Measurements from ENCODE around the gene SLC19A2.

SLC19A2 gene

GRCh38 chr1:169497317-169497716 is 11.6 kb upstream of the SLC19A2 start:
- ATAC-seq: no peak
- TF ChIP-seq ARNTL (CRISPR knock-in tag; IDR thresholded peaks at IDR 0.05; ENCODE audit: borderline replicate concordance, low read depth): no peak
- no peak for TF ChIP-seq CSRNP3 (CRISPR knock-in tag; IDR thresholded peaks at IDR 0.05)
- TF ChIP-seq CREB5 (CRISPR knock-in tag; IDR thresholded peaks at IDR 0.05; ENCODE audit: low read depth): no peak
- no peak for TF ChIP-seq ZNF565 (CRISPR knock-in tag; conservative IDR thresholded peaks at IDR 0.05; ENCODE audit: low read depth)
- no peak for TF ChIP-seq OSR1 (CRISPR knock-in tag; IDR thresholded peaks at IDR 0.05)
- no peak for TF ChIP-seq BACH2 (CRISPR knock-in tag; IDR thresholded peaks at IDR 0.05; ENCODE audit: borderline replicate concordance)
- TF ChIP-seq PATZ1 (CRISPR knock-in tag; IDR thresholded peaks at IDR 0.05; ENCODE audit: borderline replicate concordance): no peak
- TF ChIP-seq POU6F1 (CRISPR knock-in tag; IDR thresholded peaks at IDR 0.05; ENCODE audit: borderline replicate concordance, low read depth): no peak

GRCh38 chr1:169495916-169496315 is 10.2 kb upstream of the SLC19A2 start:
- ATAC-seq: no peak
- no peak for TF ChIP-seq BACH2 (CRISPR knock-in tag; IDR thresholded peaks at IDR 0.05; ENCODE audit: borderline replicate concordance)
- TF ChIP-seq ESRRG (CRISPR knock-in tag; IDR thresholded peaks at IDR 0.05): no peak
- TF ChIP-seq RARB (CRISPR knock-in tag; IDR thresholded peaks at IDR 0.05): no peak
- TF ChIP-seq OSR1 (CRISPR knock-in tag; IDR thresholded peaks at IDR 0.05): no peak
- no peak for TF ChIP-seq ZNF8 (CRISPR knock-in tag; IDR thresholded peaks at IDR 0.05)

GRCh38 chr1:169495046-169495775 is 9.5 kb upstream of the SLC19A2 start:
- no peak for TF ChIP-seq BACH2 (CRISPR knock-in tag; IDR thresholded peaks at IDR 0.05; ENCODE audit: borderline replicate concordance)
- TF ChIP-seq ZFP30 (CRISPR knock-in tag; IDR thresholded peaks at IDR 0.05): no peak
- no peak for TF ChIP-seq CSRNP3 (CRISPR knock-in tag; IDR thresholded peaks at IDR 0.05)
- no peak for TF ChIP-seq TCF4 (CRISPR knock-in tag; IDR thresholded peaks at IDR 0.05; ENCODE audit: borderline replicate concordance)
- TF ChIP-seq ZC3H10 (CRISPR knock-in tag; IDR thresholded peaks at IDR 0.05): no peak
- no peak for TF ChIP-seq ZFP3 (CRISPR knock-in tag; IDR thresholded peaks at IDR 0.05)
- TF ChIP-seq CREB5 (CRISPR knock-in tag; IDR thresholded peaks at IDR 0.05; ENCODE audit: low read depth): no peak
- no peak for TF ChIP-seq OSR1 (CRISPR knock-in tag; IDR thresholded peaks at IDR 0.05)
- TF ChIP-seq GLIS3 (CRISPR knock-in tag; IDR thresholded peaks at IDR 0.05): no peak
- no peak for TF ChIP-seq TOX (CRISPR knock-in tag; IDR thresholded peaks at IDR 0.05; ENCODE audit: borderline replicate concordance)
- TF ChIP-seq ISL1 (CRISPR knock-in tag; IDR thresholded peaks at IDR 0.05): no peak
- TF ChIP-seq PPARA (CRISPR knock-in tag; IDR thresholded peaks at IDR 0.05; ENCODE audit: borderline replicate concordance): no peak
- no peak for TF ChIP-seq RARB (CRISPR knock-in tag; IDR thresholded peaks at IDR 0.05)
- no peak for TF ChIP-seq ZNF70 (CRISPR knock-in tag; IDR thresholded peaks at IDR 0.05)
- no peak for TF ChIP-seq ESRRG (CRISPR knock-in tag; IDR thresholded peaks at IDR 0.05)
- TF ChIP-seq ARNTL (CRISPR knock-in tag; IDR thresholded peaks at IDR 0.05; ENCODE audit: borderline replicate concordance, low read depth): no peak
- TF ChIP-seq CSDC2 (CRISPR knock-in tag; IDR thresholded peaks at IDR 0.05): no peak
- no peak for TF ChIP-seq ZNF565 (CRISPR knock-in tag; conservative IDR thresholded peaks at IDR 0.05; ENCODE audit: low read depth)
- no peak for TF ChIP-seq TSHZ2 (CRISPR knock-in tag; IDR thresholded peaks at IDR 0.05)
- no peak for TF ChIP-seq PATZ1 (CRISPR knock-in tag; IDR thresholded peaks at IDR 0.05; ENCODE audit: borderline replicate concordance)
- ATAC-seq: no peak

Measured in SK-N-SH treated with all-trans-retinoic acid at 6 μM for 48 hours (cell line).